ENCODE results near the gene CEND1.

GRCh38 chr11:833114-833791 is 43.4 kb upstream of the CEND1 start:
- no peak for TF ChIP-seq CTCF (IDR thresholded peaks at IDR 0.05; ENCODE audit: low read depth, low read length)
- no peak for TF ChIP-seq EZH2phosphoT487 (IDR thresholded peaks at IDR 0.05; ENCODE audit: low read depth)
